IPS-NIHi7 (cell line): ENCODE measurements around the gene ZNF212.

Experiments
- DNase-seq: peaks from one replicate; pipeline ENCODE4 v3.0.0; 2012; ENCODE audit warnings: mixed read lengths; ENCODE audit errors: extremely low spot score

ZNF212 gene

GRCh38 chr7:149284850-149285585 lies 45.6 kb downstream of the ZNF212 start:
- peak; percentile 100 for DNase-seq

- peak; percentile 61 for DNase-seq
These were observed 46.2 kb downstream of the ZNF212 start for GRCh38 chr7:149285603-149286002.

- no peak for DNase-seq
These were observed 47.5 kb downstream of the ZNF212 start for GRCh38 chr7:149286811-149287400.

GRCh38 chr7:149287622-149288021 lies 48.2 kb downstream of the ZNF212 start:
- DNase-seq = no peak

- DNase-seq = no peak
These were observed 49.8 kb downstream of the ZNF212 start for GRCh38 chr7:149289262-149289661.

GRCh38 chr7:149289856-149290255 lies 50.4 kb downstream of the ZNF212 start:
- no peak for DNase-seq

- no peak for DNase-seq
These were observed 51.8 kb downstream of the ZNF212 start for GRCh38 chr7:149291036-149291780.

- DNase-seq = no peak
These were observed 52.5 kb downstream of the ZNF212 start for GRCh38 chr7:149291781-149292461.

GRCh38 chr7:149292462-149292823 lies 53.0 kb downstream of the ZNF212 start:
- DNase-seq = peak; percentile 73

GRCh38 chr7:149293338-149293737 lies 53.9 kb downstream of the ZNF212 start:
- no peak for DNase-seq

- DNase-seq = no peak
These were observed 54.6 kb downstream of the ZNF212 start for GRCh38 chr7:149293946-149294633.

GRCh38 chr7:149294634-149295480 lies 55.4 kb downstream of the ZNF212 start:
- no peak for DNase-seq

- DNase-seq = no peak
These were observed 56.0 kb downstream of the ZNF212 start for GRCh38 chr7:149295481-149295850.

GRCh38 chr7:149296368-149296767 lies 56.9 kb downstream of the ZNF212 start:
- DNase-seq = no peak

- DNase-seq = no peak
These were observed 57.7 kb downstream of the ZNF212 start for GRCh38 chr7:149297034-149297755.

GRCh38 chr7:149300620-149301285 lies 61.3 kb downstream of the ZNF212 start:
- DNase-seq = no peak

GRCh38 chr7:149302222-149302621 lies 62.8 kb downstream of the ZNF212 start:
- DNase-seq = no peak

- DNase-seq = no peak
These were observed 63.4 kb downstream of the ZNF212 start for GRCh38 chr7:149302865-149303264.

GRCh38 chr7:149304006-149304405 lies 64.6 kb downstream of the ZNF212 start:
- DNase-seq = no peak
